ENCODE measurements around the gene CCNK. TPM values are rescaled to one million over a fixed set of nuclear protein-coding genes. Genes with fewer than 3 reads are reported as not detected.

CCNK gene
- total RNA-seq, 4 donors from 2014 or later = 21.1 to 26.8 (median 25.1) TPM

DNA sequence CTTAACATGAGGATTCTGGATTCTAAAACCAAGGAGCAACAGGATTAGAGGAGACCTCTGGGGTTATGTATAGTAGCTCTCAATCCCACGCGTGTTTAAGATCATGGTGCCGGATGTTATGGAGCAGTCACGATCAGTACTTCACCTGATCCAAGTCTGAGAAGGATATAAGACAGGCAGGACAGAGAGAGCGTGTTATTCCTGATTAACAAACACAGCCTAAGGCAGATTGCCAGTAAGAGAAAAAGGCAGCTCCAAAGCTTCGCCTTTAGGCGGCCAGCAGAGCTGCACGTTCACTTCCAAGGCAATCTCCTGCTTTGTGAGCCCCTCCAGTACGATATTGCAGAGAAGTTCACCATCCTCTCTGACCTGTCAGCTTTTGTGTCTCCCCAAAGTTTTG, 6.0 kb upstream of the CCNK start:
- TF ChIP-seq, protein P1, sequence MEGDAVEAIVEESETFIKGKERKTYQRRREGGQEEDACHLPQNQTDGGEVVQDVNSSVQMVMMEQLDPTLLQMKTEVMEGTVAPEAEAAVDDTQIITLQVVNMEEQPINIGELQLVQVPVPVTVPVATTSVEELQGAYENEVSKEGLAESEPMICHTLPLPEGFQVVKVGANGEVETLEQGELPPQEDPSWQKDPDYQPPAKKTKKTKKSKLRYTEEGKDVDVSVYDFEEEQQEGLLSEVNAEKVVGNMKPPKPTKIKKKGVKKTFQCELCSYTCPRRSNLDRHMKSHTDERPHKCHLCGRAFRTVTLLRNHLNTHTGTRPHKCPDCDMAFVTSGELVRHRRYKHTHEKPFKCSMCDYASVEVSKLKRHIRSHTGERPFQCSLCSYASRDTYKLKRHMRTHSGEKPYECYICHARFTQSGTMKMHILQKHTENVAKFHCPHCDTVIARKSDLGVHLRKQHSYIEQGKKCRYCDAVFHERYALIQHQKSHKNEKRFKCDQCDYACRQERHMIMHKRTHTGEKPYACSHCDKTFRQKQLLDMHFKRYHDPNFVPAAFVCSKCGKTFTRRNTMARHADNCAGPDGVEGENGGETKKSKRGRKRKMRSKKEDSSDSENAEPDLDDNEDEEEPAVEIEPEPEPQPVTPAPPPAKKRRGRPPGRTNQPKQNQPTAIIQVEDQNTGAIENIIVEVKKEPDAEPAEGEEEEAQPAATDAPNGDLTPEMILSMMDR (IDR thresholded peaks at IDR 0.05; ENCODE audit: low read depth) = no peak

- TF ChIP-seq, protein P1 (IDR thresholded peaks at IDR 0.05; ENCODE audit: low read depth) = no peak
These were observed 5.5 kb upstream of the CCNK start for GRCh38 chr14:99475660-99476059.

DNA sequence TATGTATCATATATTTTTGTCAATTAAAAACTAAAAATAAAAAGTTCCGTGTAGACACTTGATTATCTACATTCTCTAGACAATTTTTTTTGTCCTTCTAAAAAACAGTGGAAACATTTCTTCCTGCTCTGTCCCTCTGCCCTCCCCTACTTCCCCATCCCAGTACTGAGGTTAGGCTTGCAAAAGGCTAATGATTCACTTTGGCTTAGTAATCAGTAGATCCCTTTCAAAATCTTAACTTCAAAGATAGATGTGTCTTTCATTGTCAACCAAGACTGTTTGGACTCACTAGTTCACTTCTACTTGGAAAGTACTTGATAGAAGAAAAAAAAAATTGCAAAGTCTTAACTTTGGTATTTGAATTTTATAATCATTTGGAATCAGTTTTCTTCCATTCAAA, 4.3 kb upstream of the CCNK start:
- TF ChIP-seq, protein P1 (IDR thresholded peaks at IDR 0.05; ENCODE audit: low read depth) = no peak

- TF ChIP-seq, protein P1 (IDR thresholded peaks at IDR 0.05; ENCODE audit: low read depth) = no peak
These were observed 3.1 kb upstream of the CCNK start for GRCh38 chr14:99478128-99478527.

DNA sequence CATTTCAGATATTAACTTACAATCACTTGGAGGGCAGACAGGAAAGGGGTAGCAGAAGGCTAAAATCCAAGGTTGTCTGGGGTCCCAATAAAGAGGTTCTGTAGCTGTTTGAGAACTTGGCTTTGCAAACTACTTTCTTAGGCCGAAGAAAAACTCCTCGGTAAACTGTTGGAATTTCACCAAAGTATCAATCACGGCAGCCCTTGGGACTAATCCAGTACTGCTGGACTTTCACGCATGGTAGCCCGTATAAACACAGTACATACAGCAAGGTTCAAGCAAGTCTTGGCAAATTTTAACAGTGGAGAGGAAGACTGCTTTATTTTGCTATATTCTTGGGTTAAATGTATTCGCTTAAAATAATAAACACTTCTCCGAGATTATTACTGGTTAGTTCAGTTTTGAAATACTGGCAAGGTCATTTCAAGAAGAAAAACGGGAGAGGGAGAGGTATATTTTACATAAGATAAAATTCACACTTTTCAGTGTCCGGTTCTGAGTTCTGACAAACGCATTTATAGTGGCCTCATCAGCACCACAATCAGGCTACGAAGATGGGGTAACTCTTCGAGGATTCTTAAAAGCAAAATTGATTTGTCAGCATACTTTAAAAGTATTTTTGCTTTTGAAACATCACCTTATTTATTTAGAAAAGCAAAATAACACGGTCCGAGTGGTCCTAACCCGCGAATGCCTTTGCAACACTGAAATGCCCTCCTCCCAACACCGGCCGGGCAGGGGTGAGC, 1.9 kb upstream of the CCNK start:
- TF ChIP-seq, protein P1 (IDR thresholded peaks at IDR 0.05; ENCODE audit: low read depth) = no peak

GRCh38 chr14:99479906-99480869, 1.0 kb upstream of the CCNK start, which contains the start of gene SETD3:
Gene SETD3, minus strand, starts transcription at chr14:99480859. Its CDS starts 15,054 bp downstream, at chr14:99465805.
- TF ChIP-seq, protein P1 (IDR thresholded peaks at IDR 0.05; ENCODE audit: low read depth) = no peak

GRCh38 chr14:99481745-99482099, 513 bp downstream of the CCNK start:
- TF ChIP-seq, protein P1 (IDR thresholded peaks at IDR 0.05; ENCODE audit: low read depth) = no peak

Measured in subcutaneous adipose tissue (tissue), 4 donors.